MCF 10A (cell line): Measurements from ENCODE around the gene KCNE3. TPM values are rescaled to one million over a fixed set of nuclear protein-coding genes. Genes with fewer than 3 reads are reported as not detected.

Experiments used
- BruUV-seq: library from RNA; stranded (reverse); fragments of 400-500 nt; replicated peaks from 2 replicates; lab custom pipeline; 2021; lab: Mats Ljungman, UMichigan
- CTCF ChIA-PET: fragments of 300-600 bp; sonication (Branson Sonifier 250); formaldehyde crosslinking; extraction: SDS; loops from one replicate; lab custom pipeline; 2021; ENCODE audit warnings: antibody characterized with exemption, inconsistent platforms; lab: Yijun Ruan, JAX
- POLR2A ChIA-PET: fragments of 300-600, 350-650 bp; sonication (Branson Sonifier 250); formaldehyde crosslinking; extraction: SDS; loops from one replicate; lab custom pipeline; 2020; ENCODE audit warnings: antibody characterized with exemption, inconsistent platforms; lab: Yijun Ruan, JAX
- DNase-seq: peaks from one replicate; pipeline ENCODE4 v3.0.0-alpha.2; 2018; ENCODE audit not compliant: unreplicated experiment
- H3K27ac Mint-ChIP-seq: one replicate; pipeline ENCODE4 v1.8.0; 2022; ENCODE audit warnings: mild to moderate bottlenecking, low read depth, mixed read lengths; ENCODE audit not compliant: unreplicated experiment
- H3K27me3 Mint-ChIP-seq: one replicate; pipeline ENCODE4 v1.8.0; 2022; ENCODE audit warnings: mixed read lengths; ENCODE audit not compliant: insufficient read depth, unreplicated experiment
- H3K36me3 Mint-ChIP-seq: one replicate; pipeline ENCODE4 v1.8.0; 2022; ENCODE audit warnings: mild to moderate bottlenecking, moderate library complexity, mixed read lengths; ENCODE audit not compliant: insufficient read depth, unreplicated experiment
- H3K4me1 Mint-ChIP-seq: one replicate; pipeline ENCODE4 v1.8.0; 2022; ENCODE audit warnings: mixed read lengths; ENCODE audit not compliant: insufficient read depth, unreplicated experiment
- H3K4me3 Mint-ChIP-seq: one replicate; pipeline ENCODE4 v1.8.0; 2022; ENCODE audit warnings: mild to moderate bottlenecking, moderate library complexity, mixed read lengths; ENCODE audit not compliant: unreplicated experiment
- H3K9me3 Mint-ChIP-seq: one replicate; pipeline ENCODE4 v1.8.0; 2022; ENCODE audit warnings: mixed read lengths; ENCODE audit not compliant: unreplicated experiment
- CTCF ChIP-seq: fragments of 200-600 bp; IDR thresholded peaks from one replicate; pipeline ENCODE4 v1.8.0; 2022; ENCODE audit warnings: antibody characterized with exemption, mild to moderate bottlenecking; ENCODE audit not compliant: unreplicated experiment
- intact Hi-C: fragments of 100-400 bp; cut with micrococcal nuclease; formaldehyde crosslinking; loops from 2 replicates; pipeline ENCODE4 v1.14.1; 2022
- total RNA-seq: library from RNA; stranded (reverse); gene quantifications from 2 replicates; pipeline ENCODE4 v1.2.3, GENCODE V29; 2022

Gene KCNE3
- total RNA-seq, 1 experiment from 2014 or later, result not detected

- Mint-ChIP-seq H3K9me3 (no peaks in the 10 kb centered on the region), H3K4me1 (peaks cover 14% of the 10 kb centered on the region), H3K27me3 (no peaks in the 10 kb centered on the region), H3K27ac (no peak overlapping the region), H3K4me3 (no peak overlapping the region), H3K36me3 (no peaks in the 10 kb centered on the region)
- ChIA-PET CTCF (interaction anchor here (0.9 to 13.6 kb wide), 28 partner anchors 9 to 206 kb away, joined by 3 to 447 read pairs (median 6); partner anchors contain the start of gene LIPT2), POLR2A (interaction anchor here (2.8 to 3.1 kb wide), 2 partner anchors 41 to 119 kb away, joined by 14 to 16 read pairs; partner anchors contain the start of gene LIPT2)
- no peak for DNase-seq
- intact Hi-C loops, result loop anchor here (5.0 kb wide), 1 partner anchor 285 kb away; no protein-coding TSS in a partner anchor
- no peak for TF ChIP-seq CTCF
- BruUV-seq, result no TSS peak
Measured at GRCh38 chr11:74452366-74452765, 15.0 kb downstream of the KCNE3 start.

- Mint-ChIP-seq H3K9me3 (no peaks in the 10 kb centered on the region), H3K36me3 (no peaks in the 10 kb centered on the region), H3K4me1 (peaks cover 14% of the 10 kb centered on the region), H3K27me3 (no peaks in the 10 kb centered on the region), H3K4me3 (no peak overlapping the region), H3K27ac (no peak overlapping the region)
- ChIA-PET POLR2A (interaction anchor here (0.9 to 1.5 kb wide), 6 partner anchors 36 to 195 kb away, joined by 3 to 9 read pairs (median 3); partner anchors contain the start of gene LIPT2), CTCF (interaction anchor here (0.6 to 13.6 kb wide), 33 partner anchors 10 to 489 kb away, joined by 3 to 447 read pairs (median 5); partner anchors contain the start of genes LIPT2 and PGM2L1)
- DNase-seq, result no peak
- intact Hi-C loops, result loop anchor here (5.0 kb wide), 1 partner anchor 287 kb away; no protein-coding TSS in a partner anchor
- no TSS peak for BruUV-seq
- no peak for TF ChIP-seq CTCF
Measured at GRCh38 chr11:74450318-74450717, 17.0 kb downstream of the KCNE3 start.

- no TSS peak for BruUV-seq
- ChIA-PET CTCF (interaction anchor here (0.6 to 13.6 kb wide), 44 partner anchors 8 to 497 kb away, joined by 3 to 447 read pairs (median 4); partner anchors contain the start of genes KCNE3, LIPT2 and PGM2L1), POLR2A (interaction anchor here (0.6 to 1.5 kb wide), 4 partner anchors 60 to 194 kb away, joined by 3 to 9 read pairs (median 3); no protein-coding TSS in a partner anchor)
- Mint-ChIP-seq H3K27ac (no peak overlapping the region), H3K9me3 (no peaks in the 10 kb centered on the region), H3K36me3 (no peaks in the 10 kb centered on the region), H3K4me1 (peaks cover 14% of the 10 kb centered on the region), H3K27me3 (no peaks in the 10 kb centered on the region), H3K4me3 (no peak overlapping the region)
- DNase-seq, result peak; percentile 84
- intact Hi-C loops, result loop anchor here (1.0 kb wide), 3 partner anchors 61 to 485 kb away; no protein-coding TSS in a partner anchor
- peak; percentile 72 for TF ChIP-seq CTCF
Measured at GRCh38 chr11:74449369-74449931, 17.9 kb downstream of the KCNE3 start.

- CTCF ChIA-PET, result interaction anchor here (0.8 to 13.6 kb wide), 9 partner anchors 9 to 325 kb away, joined by 3 to 447 read pairs (median 7); no protein-coding TSS in a partner anchor
- Mint-ChIP-seq H3K4me3 (no peak overlapping the region), H3K4me1 (peaks cover 16% of the 10 kb centered on the region), H3K27ac (no peak overlapping the region), H3K27me3 (no peaks in the 10 kb centered on the region), H3K9me3 (no peaks in the 10 kb centered on the region), H3K36me3 (no peaks in the 10 kb centered on the region)
- no peak for TF ChIP-seq CTCF
- intact Hi-C loops, result no loop called here
- POLR2A ChIA-PET, result interaction anchor here (0.6 kb wide), 1 partner anchor 483 kb away, joined by 3 read pairs; no protein-coding TSS in a partner anchor
- BruUV-seq, result no TSS peak
- DNase-seq, result no peak
Measured at GRCh38 chr11:74447720-74448119, 19.6 kb downstream of the KCNE3 start.
